Dermis microvascular lymphatic vessel endothelial cell (primary cell): ENCODE data around the gene CMTM2. TPM values are rescaled to one million over a fixed set of nuclear protein-coding genes. Genes with fewer than 3 reads are reported as not detected.
"Not testable (repeated sequence)": the region's sequence is repeated elsewhere in the genome, so short reads cannot be mapped to it uniquely, and the experiment has no call there.

Experiments used
- DNase-seq, 2 donors: peaks; one replicate each; pipeline versions ENCODE4 v3.0.0 to v3.0.0-alpha.2; 2010; ENCODE audit warnings: low read depth in 2 of 2
- total RNA-seq: library from RNA; depleted of rRNA; stranded (reverse); fragments of >200 nt; gene quantifications from 2 replicates; pipeline ENCODE4 v1.2.1, GENCODE V29; 2014

Gene CMTM2
- total RNA-seq, 1 donor from 2014 or later = not detected

- DNase-seq = no peak
Observed at GRCh38 chr16:66605979-66606751, 26.9 kb downstream of the CMTM2 start.

GRCh38 chr16:66608241-66609138 is 29.2 kb downstream of the CMTM2 start:
- peak; percentile 76 to 86 for DNase-seq

- DNase-seq = no peak
Observed at GRCh38 chr16:66609139-66609510, 29.9 kb downstream of the CMTM2 start.

- no peak for DNase-seq
Observed at GRCh38 chr16:66610111-66610820, 31.0 kb downstream of the CMTM2 start.

GRCh38 chr16:66611911-66612310 is 32.6 kb downstream of the CMTM2 start:
- DNase-seq = not testable (repeated sequence)

- no peak for DNase-seq
Observed at GRCh38 chr16:66612422-66612821, 33.2 kb downstream of the CMTM2 start.

GRCh38 chr16:66614161-66614802 is 35.0 kb downstream of the CMTM2 start:
- no peak for DNase-seq

GRCh38 chr16:66616169-66616568 is 36.9 kb downstream of the CMTM2 start:
- no peak for DNase-seq

- no peak for DNase-seq
Observed at GRCh38 chr16:66616592-66616991, 37.3 kb downstream of the CMTM2 start.

- DNase-seq = no peak
Observed at GRCh38 chr16:66617010-66617434, 37.8 kb downstream of the CMTM2 start.

GRCh38 chr16:66617728-66618127 is 38.5 kb downstream of the CMTM2 start:
- no peak for DNase-seq

- peak in 1 of 2 donors; percentile 67 for DNase-seq
Observed at GRCh38 chr16:66618588-66619375, 39.5 kb downstream of the CMTM2 start.

- no peak for DNase-seq
Observed at GRCh38 chr16:66619534-66620428, 40.5 kb downstream of the CMTM2 start.

GRCh38 chr16:66620429-66620795 is 41.1 kb downstream of the CMTM2 start:
- DNase-seq = no peak

- DNase-seq = no peak
Observed at GRCh38 chr16:66621973-66622372, 42.7 kb downstream of the CMTM2 start.

- DNase-seq = no peak
Observed at GRCh38 chr16:66622863-66623262, 43.6 kb downstream of the CMTM2 start.

GRCh38 chr16:66623755-66624154 is 44.5 kb downstream of the CMTM2 start:
- DNase-seq = no peak

- DNase-seq = not testable (repeated sequence)
Observed at GRCh38 chr16:66627611-66628378, 48.5 kb downstream of the CMTM2 start.

- DNase-seq = no peak
Observed at GRCh38 chr16:66629856-66630255, 50.6 kb downstream of the CMTM2 start.
